ENCODE results near the gene C1GALT1. TPM values are rescaled to one million over a fixed set of nuclear protein-coding genes. Genes with fewer than 3 reads are reported as not detected.

Gene C1GALT1
- total RNA-seq, 6 donors from 2014 or later: 11.5 to 75.9 (median 34.7) TPM

DNA sequence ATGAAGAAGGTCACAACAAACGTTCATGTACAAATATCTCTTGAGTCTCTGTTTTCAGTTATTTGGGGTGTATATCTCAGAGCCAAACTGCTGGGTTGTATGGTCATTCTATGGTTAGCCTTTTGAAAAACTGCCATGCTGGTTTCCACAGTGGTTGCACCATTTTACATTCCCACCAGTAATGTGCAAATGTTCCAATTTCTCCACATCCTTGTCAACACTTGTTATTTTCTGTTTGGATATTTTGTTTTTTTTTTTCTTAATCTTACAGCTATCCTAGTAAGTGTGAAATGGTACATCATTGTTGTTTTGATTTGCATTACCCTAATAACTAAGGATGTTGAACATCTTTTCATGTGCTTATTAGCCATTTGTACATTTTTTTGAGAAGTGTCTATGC, 13.0 kb upstream of the C1GALT1 start:
- H3K9me3 ChIP-seq: peaks cover 0 to 5% (median 0%) of the 10 kb centered on the region in 4 donors
- H3K36me3 ChIP-seq: no peaks in the 10 kb centered on the region
- TF ChIP-seq POLR2AphosphoS5 (IDR thresholded peaks at IDR 0.05): no peak
- H3K4me1 ChIP-seq: no peaks in the 10 kb centered on the region
- ATAC-seq (ENCODE audit: low FRiP score in 2 of 2) (no peak), DNase-seq (no peak)
- H3K27me3 ChIP-seq: no peaks in the 10 kb centered on the region
- no peak overlapping the region for H3K27ac ChIP-seq
- 91 to 96% methylated on average over 1 of the region's 1 CpG for WGBS, 2 donors
- no peak overlapping the region for H3K4me3 ChIP-seq

DNA sequence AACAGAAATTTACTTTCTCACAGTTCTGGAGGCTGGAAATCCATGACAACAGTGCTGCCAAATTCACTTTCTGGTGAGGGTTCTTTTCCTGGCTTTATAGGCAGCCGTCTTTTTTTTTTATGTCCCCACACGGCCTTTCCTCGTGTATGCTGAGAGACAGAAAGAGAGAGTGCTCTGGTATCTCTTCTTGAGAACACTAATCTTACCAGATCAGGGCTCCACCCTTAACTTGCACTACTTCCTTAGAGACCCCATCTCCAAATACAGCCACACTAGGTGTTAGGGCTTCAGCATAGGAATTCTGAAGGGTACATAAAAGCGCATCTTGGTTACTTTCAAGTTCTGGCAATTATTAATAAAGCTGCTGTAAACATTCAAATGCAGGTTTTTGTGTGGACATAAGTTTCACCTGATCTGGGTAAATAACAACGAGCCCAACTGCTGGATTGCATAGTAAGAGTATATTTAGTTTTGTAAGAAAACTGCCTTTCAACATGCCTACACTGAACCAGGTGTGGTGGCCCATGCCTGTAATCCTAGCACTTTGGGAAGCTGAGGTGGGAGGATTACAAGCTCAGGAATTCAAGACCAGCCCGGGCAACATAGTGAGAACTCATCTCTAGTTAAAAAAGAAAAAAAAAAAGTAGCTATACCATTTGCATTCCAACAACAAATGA, 8.2 kb upstream of the C1GALT1 start:
- no peak overlapping the region for H3K4me3 ChIP-seq
- no peak overlapping the region for H3K27ac ChIP-seq
- H3K27me3 ChIP-seq: no peaks in the 10 kb centered on the region
- ATAC-seq (ENCODE audit: low FRiP score in 2 of 2) (no peak), DNase-seq (no peak)
- no peaks in the 10 kb centered on the region for H3K36me3 ChIP-seq
- H3K9me3 ChIP-seq: peaks cover 0 to 5% (median 0%) of the 10 kb centered on the region in 4 donors
- WGBS, 2 donors: 80 to 83% methylated on average over 6 of the region's 6 CpGs
- H3K4me1 ChIP-seq: peaks cover 0 to 7% (median 2%) of the 10 kb centered on the region in 4 donors
- TF ChIP-seq, protein P1, sequence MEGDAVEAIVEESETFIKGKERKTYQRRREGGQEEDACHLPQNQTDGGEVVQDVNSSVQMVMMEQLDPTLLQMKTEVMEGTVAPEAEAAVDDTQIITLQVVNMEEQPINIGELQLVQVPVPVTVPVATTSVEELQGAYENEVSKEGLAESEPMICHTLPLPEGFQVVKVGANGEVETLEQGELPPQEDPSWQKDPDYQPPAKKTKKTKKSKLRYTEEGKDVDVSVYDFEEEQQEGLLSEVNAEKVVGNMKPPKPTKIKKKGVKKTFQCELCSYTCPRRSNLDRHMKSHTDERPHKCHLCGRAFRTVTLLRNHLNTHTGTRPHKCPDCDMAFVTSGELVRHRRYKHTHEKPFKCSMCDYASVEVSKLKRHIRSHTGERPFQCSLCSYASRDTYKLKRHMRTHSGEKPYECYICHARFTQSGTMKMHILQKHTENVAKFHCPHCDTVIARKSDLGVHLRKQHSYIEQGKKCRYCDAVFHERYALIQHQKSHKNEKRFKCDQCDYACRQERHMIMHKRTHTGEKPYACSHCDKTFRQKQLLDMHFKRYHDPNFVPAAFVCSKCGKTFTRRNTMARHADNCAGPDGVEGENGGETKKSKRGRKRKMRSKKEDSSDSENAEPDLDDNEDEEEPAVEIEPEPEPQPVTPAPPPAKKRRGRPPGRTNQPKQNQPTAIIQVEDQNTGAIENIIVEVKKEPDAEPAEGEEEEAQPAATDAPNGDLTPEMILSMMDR (IDR thresholded peaks at IDR 0.05): no peak
- TF ChIP-seq POLR2AphosphoS5 (IDR thresholded peaks at IDR 0.05) (no peak), EP300 (IDR thresholded peaks at IDR 0.05) (no peak), POLR2A (IDR thresholded peaks at IDR 0.05) (no peak)

GRCh38 chr7:7175075-7175695, 7.2 kb upstream of the C1GALT1 start:
- WGBS, 2 donors: 46 to 51% methylated on average over 2 of the region's 2 CpGs
- DNase-seq: no peak
- Histone ChIP-seq H3K36me3 (no peaks in the 10 kb centered on the region), H3K27me3 (no peaks in the 10 kb centered on the region), H3K9me3 (peaks cover 0 to 5% (median 0%) of the 10 kb centered on the region in 4 donors), H3K4me3 (no peak overlapping the region), H3K27ac (no peak overlapping the region), H3K4me1 (peaks cover 0 to 7% (median 2%) of the 10 kb centered on the region in 4 donors)
- no peak for TF ChIP-seq POLR2AphosphoS5 (IDR thresholded peaks at IDR 0.05)
- no peak for TF ChIP-seq EP300 (IDR thresholded peaks at IDR 0.05)
- TF ChIP-seq, protein P1 (IDR thresholded peaks at IDR 0.05): no peak
- TF ChIP-seq POLR2A (IDR thresholded peaks at IDR 0.05): no peak
- ATAC-seq (ENCODE audit: low FRiP score in 2 of 2): no peak

DNA sequence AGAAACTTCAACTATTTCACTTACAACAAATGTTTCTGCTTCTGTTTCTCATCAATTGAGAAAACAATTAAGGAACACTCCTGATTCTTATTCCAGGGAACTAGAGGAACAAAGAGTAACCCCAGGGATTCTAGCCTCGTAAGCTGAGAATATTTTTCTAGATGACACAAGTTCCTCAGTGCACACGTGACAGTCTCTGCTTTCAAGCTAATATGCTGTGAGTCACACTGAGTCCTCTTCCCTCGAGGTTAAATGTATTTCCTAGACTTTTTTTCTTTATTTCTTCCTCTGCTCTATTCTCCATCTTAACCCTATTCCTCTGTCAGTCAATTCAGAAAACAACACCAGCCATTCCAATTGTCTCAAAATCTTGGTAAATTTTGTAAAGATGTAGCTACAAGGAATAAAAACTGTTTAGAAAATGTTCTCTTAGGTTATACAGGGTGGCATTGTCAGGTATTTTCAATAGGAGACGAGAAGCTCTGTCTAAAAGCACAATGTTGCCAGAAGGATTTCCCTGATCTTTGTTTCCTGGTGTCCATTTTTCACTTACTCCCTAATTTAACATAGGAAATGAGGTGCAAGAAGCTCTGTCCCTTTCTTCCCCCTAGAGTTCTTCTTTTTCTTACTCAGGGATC, 5.8 kb upstream of the C1GALT1 start:
- Histone ChIP-seq H3K4me1 (peaks cover 4 to 12% (median 9%) of the 10 kb centered on the region in 4 donors), H3K27ac (no peak overlapping the region), H3K9me3 (no peaks in the 10 kb centered on the region), H3K27me3 (no peaks in the 10 kb centered on the region), H3K36me3 (no peaks in the 10 kb centered on the region), H3K4me3 (no peak overlapping the region)
- DNase-seq (peak in 1 of 2 donors; percentile 21), ATAC-seq (ENCODE audit: low FRiP score in 2 of 2) (peak in 1 of 2 donors; percentile 86)
- WGBS, 2 donors: 54 to 71% methylated on average over 4 of the region's 4 CpGs
- TF ChIP-seq POLR2A (IDR thresholded peaks at IDR 0.05): no peak
- TF ChIP-seq EP300 (IDR thresholded peaks at IDR 0.05): no peak
- no peak for TF ChIP-seq POLR2AphosphoS5 (IDR thresholded peaks at IDR 0.05)
- TF ChIP-seq, protein P1 (IDR thresholded peaks at IDR 0.05): no peak

DNA sequence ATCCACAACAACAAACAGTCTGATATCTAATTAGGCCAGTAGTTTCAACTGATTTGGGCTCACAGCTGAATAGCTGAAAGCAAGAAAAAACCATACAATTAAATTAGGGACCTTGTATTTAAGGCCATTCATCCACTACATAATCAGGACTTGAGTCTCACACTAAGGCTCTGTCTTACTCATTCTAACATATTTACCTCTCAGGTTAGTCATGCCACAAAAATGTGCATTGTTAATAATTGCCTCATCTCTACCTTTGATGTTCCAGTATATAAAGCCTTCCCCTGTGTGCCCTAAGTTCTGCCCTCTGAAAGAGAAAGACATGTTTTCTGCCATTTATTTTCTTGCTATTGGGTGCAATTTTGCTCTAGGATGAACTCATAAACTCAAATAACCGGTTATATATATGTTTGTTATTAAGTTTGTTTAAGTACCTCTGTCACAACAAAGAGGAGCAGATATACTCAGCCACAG, 5.3 kb upstream of the C1GALT1 start:
- Histone ChIP-seq H3K4me3 (no peak overlapping the region), H3K27me3 (no peaks in the 10 kb centered on the region), H3K9me3 (no peaks in the 10 kb centered on the region), H3K27ac (no peak overlapping the region), H3K4me1 (peaks cover 4 to 13% (median 9%) of the 10 kb centered on the region in 4 donors), H3K36me3 (no peaks in the 10 kb centered on the region)
- no peak for DNase-seq
- 83 to 89% methylated on average over 1 of the region's 1 CpG for WGBS, 2 donors
- TF ChIP-seq POLR2AphosphoS5 (IDR thresholded peaks at IDR 0.05): no peak
- TF ChIP-seq POLR2A (IDR thresholded peaks at IDR 0.05): no peak
- TF ChIP-seq EP300 (IDR thresholded peaks at IDR 0.05): peak in 1 of 4 donors; percentile 59
- TF ChIP-seq, protein P1 (IDR thresholded peaks at IDR 0.05): no peak
- no peak for ATAC-seq (ENCODE audit: low FRiP score in 2 of 2)

All from upper lobe of left lung (tissue), 6 donors.